ENCODE results near the gene MRPS11.
A peak's percentile ranks its signal among the peaks of the same experiment; 100 is the strongest.
"Not testable (repeated sequence)": the region's sequence is repeated elsewhere in the genome, so short reads cannot be mapped to it uniquely, and the experiment has no call there.

The MRPS11 gene

GRCh38 chr15:88456733-88457132, 10.8 kb upstream of the MRPS11 start:
- DNase-seq: no peak

GRCh38 chr15:88463870-88464532, 3.5 kb upstream of the MRPS11 start:
- no peak for DNase-seq

GRCh38 chr15:88465633-88466224, 1.8 kb upstream of the MRPS11 start:
- peak; percentile 64 to 71 for DNase-seq

GRCh38 chr15:88467935-88468528, 524 bp downstream of the MRPS11 start:
- DNase-seq: no peak

GRCh38 chr15:88468721-88469120, 1.2 kb downstream of the MRPS11 start:
- DNase-seq: not testable (repeated sequence)

GRCh38 chr15:88469321-88469720, 1.8 kb downstream of the MRPS11 start:
- no peak for DNase-seq

GRCh38 chr15:88470625-88471372, 3.3 kb downstream of the MRPS11 start:
- DNase-seq: peak in 1 of 2 experiments; percentile 6

- DNase-seq: no peak
These were observed 4.7 kb downstream of the MRPS11 start for GRCh38 chr15:88472225-88472624.

GRCh38 chr15:88473661-88474293, 6.3 kb downstream of the MRPS11 start:
- DNase-seq: not testable (repeated sequence)

GRCh38 chr15:88476635-88477060, 9.1 kb downstream of the MRPS11 start:
- peak; percentile 23 to 42 for DNase-seq

GRCh38 chr15:88477126-88477525, 9.6 kb downstream of the MRPS11 start:
- no peak for DNase-seq

GRCh38 chr15:88477904-88478303, 10.4 kb downstream of the MRPS11 start:
- no peak for DNase-seq

- no peak for DNase-seq
These were observed 11.7 kb downstream of the MRPS11 start for GRCh38 chr15:88479169-88479568.

GRCh38 chr15:88480981-88481380, 13.5 kb downstream of the MRPS11 start:
- no peak for DNase-seq

- no peak for DNase-seq
These were observed 14.8 kb downstream of the MRPS11 start for GRCh38 chr15:88482263-88482662.

GRCh38 chr15:88484682-88485331, 17.3 kb downstream of the MRPS11 start:
- no peak for DNase-seq

- DNase-seq: no peak
These were observed 19.8 kb downstream of the MRPS11 start for GRCh38 chr15:88487178-88487795.

GRCh38 chr15:88487796-88488523, 20.5 kb downstream of the MRPS11 start:
- no peak for DNase-seq

GRCh38 chr15:88489321-88489720, 21.8 kb downstream of the MRPS11 start:
- DNase-seq: no peak

- no peak for DNase-seq
These were observed 22.5 kb downstream of the MRPS11 start for GRCh38 chr15:88490036-88490435.

GRCh38 chr15:88491158-88491557, 23.6 kb downstream of the MRPS11 start:
- DNase-seq: no peak

All from AML-193 (cell line).